Body of pancreas (tissue), 4 donors: ENCODE data around the gene GPR17. TPM values are rescaled to one million over a fixed set of nuclear protein-coding genes. Genes with fewer than 3 reads are reported as not detected.

Experiments
- ATAC-seq: fragments of 150-250 bp; one replicate; pipeline ENCODE4 v1.9.1; 2016
- DNase-seq, 4 donors: peaks; one replicate each; pipeline ENCODE4 v3.0.0-alpha.2; 2019
- H3K27ac ChIP-seq, 4 donors: fragments of 200-600 bp; sonication (generic); 1 replicate in 3 of 4; 2 replicates in 1 of 4; pipeline versions ENCODE4 v1.5.1 to v1.6.1; 2016 to 2019; ENCODE audit warnings: mild to moderate bottlenecking in 1 of 4, mixed read lengths in 1 of 4, moderate library complexity in 1 of 4
- H3K27me3 ChIP-seq, 2 donors: fragments of 200-600 bp; sonication (generic); one replicate each; pipeline ENCODE4 v1.6.0; 2016; ENCODE audit warnings: mild to moderate bottlenecking in 1 of 2
- H3K36me3 ChIP-seq, 2 donors: fragments of 200-600 bp; sonication (generic); replicated peaks in 1 of 2; 2 replicates each; pipeline ENCODE4 v1.5.1; 2016; ENCODE audit warnings: low read depth in 2 of 2; ENCODE audit not compliant: insufficient read depth in 1 of 2
- H3K4me1 ChIP-seq: fragments of 200-600 bp; sonication (generic); one replicate; pipeline ENCODE4 v1.6.0; 2016
- H3K4me3 ChIP-seq, 2 donors: fragments of 200-600 bp; sonication (generic); 1 replicate in 1 of 2; 2 replicates in 1 of 2; pipeline ENCODE4 v1.5.1; 2016 to 2019
- H3K9me3 ChIP-seq, 3 donors: fragments of 200-600 bp; sonication (generic); 1 replicate in 2 of 3; 2 replicates in 1 of 3; pipeline ENCODE4 v1.5.1; 2016
- POLR2A ChIP-seq, 3 donors: fragments of 450-650 bp; IDR thresholded peaks; one replicate each; pipeline ENCODE4 v1.6.1; 2016; ENCODE audit warnings: antibody characterized with exemption in 3 of 3, mild to moderate bottlenecking in 2 of 3
- WGBS, 2 donors: methylation state at CpG; one replicate each; pipeline ENCODE4 v1.1.5; 2017; 5-methylcytosine and 5-hydroxymethylcytosine counted together
- intact Hi-C: fragments of 100-400 bp; cut with DNase I; formaldehyde crosslinking; loops from one replicate; pipeline ENCODE4 v1.15.1; 2023
- total RNA-seq, 2 donors: library from RNA; depleted of rRNA; stranded (reverse); fragments of >200 nt; gene quantifications; one replicate each; pipeline ENCODE4 v1.1.0, GENCODE V29; 2016
- TF ChIP-seq, protein P1 (sequence below), 7 experiments: fragments of 450-650 bp in 4 of 7; fragments of 200-600 bp in 3 of 7; sonication (generic) in 3 of 7; IDR thresholded peaks; one replicate each; pipeline ENCODE4 v1.5.1; 2016 to 2019; ENCODE audit warnings: antibody characterized with exemption in 7 of 7

Gene GPR17
- total RNA-seq, 2 donors from 2014 or later: 0.26 TPM; not detected in 1

GRCh38 chr2:127644066-127645025 lies 1.6 kb upstream of the GPR17 start:
- DNase-seq: no peak
- no peaks in the 10 kb centered on the region for H3K36me3 ChIP-seq
- WGBS, 2 donors: 87 to 90% methylated on average over 12 to 19 of the region's 19 CpGs
- ATAC-seq: no peak
- H3K27ac ChIP-seq: no peak overlapping the region
- TF ChIP-seq POLR2A (IDR thresholded peaks at IDR 0.05): no peak
- TF ChIP-seq, protein P1, sequence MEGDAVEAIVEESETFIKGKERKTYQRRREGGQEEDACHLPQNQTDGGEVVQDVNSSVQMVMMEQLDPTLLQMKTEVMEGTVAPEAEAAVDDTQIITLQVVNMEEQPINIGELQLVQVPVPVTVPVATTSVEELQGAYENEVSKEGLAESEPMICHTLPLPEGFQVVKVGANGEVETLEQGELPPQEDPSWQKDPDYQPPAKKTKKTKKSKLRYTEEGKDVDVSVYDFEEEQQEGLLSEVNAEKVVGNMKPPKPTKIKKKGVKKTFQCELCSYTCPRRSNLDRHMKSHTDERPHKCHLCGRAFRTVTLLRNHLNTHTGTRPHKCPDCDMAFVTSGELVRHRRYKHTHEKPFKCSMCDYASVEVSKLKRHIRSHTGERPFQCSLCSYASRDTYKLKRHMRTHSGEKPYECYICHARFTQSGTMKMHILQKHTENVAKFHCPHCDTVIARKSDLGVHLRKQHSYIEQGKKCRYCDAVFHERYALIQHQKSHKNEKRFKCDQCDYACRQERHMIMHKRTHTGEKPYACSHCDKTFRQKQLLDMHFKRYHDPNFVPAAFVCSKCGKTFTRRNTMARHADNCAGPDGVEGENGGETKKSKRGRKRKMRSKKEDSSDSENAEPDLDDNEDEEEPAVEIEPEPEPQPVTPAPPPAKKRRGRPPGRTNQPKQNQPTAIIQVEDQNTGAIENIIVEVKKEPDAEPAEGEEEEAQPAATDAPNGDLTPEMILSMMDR (IDR thresholded peaks at IDR 0.05): no peak
- intact Hi-C loops: no loop called here
- H3K27me3 ChIP-seq: no peaks in the 10 kb centered on the region
- H3K4me1 ChIP-seq: peaks cover 3% of the 10 kb centered on the region
- H3K9me3 ChIP-seq: no peaks in the 10 kb centered on the region
- H3K4me3 ChIP-seq: no peak overlapping the region

DNA sequence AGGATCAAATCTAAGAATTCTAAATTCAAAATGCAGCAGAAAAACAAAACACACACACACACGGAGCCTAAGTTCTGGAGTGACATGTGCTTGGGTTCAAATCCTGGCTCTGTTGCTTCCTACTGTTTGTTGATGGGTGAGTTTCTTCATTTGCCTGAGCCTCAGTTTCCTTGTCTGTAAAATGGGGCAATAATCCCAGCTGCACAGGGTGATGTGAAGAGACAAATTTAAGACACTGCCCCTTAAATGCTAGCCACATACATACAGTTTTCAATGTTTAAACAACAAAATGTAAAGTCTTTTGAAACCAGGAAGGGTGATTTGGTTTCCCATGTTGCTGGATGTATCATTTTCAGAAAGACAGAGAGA lies 943 bp upstream of the GPR17 start:
- Histone ChIP-seq H3K9me3 (no peaks in the 10 kb centered on the region), H3K36me3 (no peaks in the 10 kb centered on the region), H3K4me3 (no peak overlapping the region), H3K4me1 (peaks cover 8% of the 10 kb centered on the region), H3K27ac (no peak overlapping the region), H3K27me3 (no peaks in the 10 kb centered on the region)
- TF ChIP-seq, protein P1 (IDR thresholded peaks at IDR 0.05): no peak
- TF ChIP-seq POLR2A (IDR thresholded peaks at IDR 0.05): no peak
- DNase-seq: no peak
- WGBS, 2 donors: 54 to 56% methylated on average over 1 of the region's 1 CpG
- no peak for ATAC-seq
- intact Hi-C loops: no loop called here

- intact Hi-C loops: no loop called here
- Histone ChIP-seq H3K4me3 (no peak overlapping the region), H3K36me3 (no peaks in the 10 kb centered on the region), H3K9me3 (no peaks in the 10 kb centered on the region), H3K27ac (no peak overlapping the region), H3K27me3 (no peaks in the 10 kb centered on the region), H3K4me1 (peaks cover 8% of the 10 kb centered on the region)
- TF ChIP-seq, protein P1 (IDR thresholded peaks at IDR 0.05): no peak
- no peak for TF ChIP-seq POLR2A (IDR thresholded peaks at IDR 0.05)
- ATAC-seq (no peak), DNase-seq (no peak)
- WGBS, 2 donors: 68 to 77% methylated on average over 19 to 24 of the region's 24 CpGs
Observed at GRCh38 chr2:127646487-127647241, 711 bp downstream of the GPR17 start.

DNA sequence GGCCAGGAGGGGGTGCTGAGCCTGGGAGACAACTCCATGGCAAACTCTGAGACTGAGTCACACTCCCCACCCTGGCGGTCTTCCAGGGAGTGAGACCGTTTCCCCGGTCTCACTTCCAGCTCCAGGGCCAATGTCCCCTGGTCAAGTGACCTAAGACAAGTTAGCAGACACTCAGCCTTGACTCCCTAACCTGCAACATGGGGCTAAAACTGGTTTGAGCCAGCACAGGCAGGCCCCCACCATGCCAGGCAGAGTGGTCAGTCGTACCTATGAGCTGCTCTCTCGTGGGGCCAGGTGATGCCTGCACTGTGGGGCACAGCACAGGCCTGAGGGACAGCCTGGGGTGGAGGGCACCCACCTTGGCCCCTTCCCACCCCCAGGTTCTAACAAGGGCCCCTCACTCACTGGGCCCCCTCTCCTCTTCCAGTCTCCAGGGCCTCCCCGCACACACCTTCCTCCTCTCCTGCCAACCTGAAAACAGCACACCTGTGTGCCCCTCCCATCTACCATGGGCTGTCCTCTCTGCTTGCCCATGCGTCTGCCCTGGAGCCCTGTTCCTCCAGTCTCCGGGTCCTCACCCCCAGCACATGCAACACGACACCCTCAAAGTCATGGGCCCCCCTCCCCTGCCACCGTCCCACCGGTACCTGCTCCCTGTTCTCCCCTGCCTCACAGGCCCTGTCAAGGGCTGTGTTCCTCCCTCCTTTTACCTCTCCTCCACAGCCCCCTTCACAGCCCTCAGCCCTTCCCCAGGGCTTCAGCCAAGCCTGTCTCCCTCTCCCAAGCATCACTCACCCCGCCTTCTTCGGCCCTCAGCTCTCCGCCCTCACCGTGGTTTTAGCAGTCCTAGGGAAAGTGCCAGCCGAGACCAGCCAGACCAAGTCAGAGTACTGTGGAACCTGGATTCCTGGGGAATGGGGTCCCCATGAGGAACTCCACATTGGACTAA lies 1.6 kb downstream of the GPR17 start:
- H3K4me3 ChIP-seq: no peak overlapping the region
- no peaks in the 10 kb centered on the region for H3K9me3 ChIP-seq
- H3K27ac ChIP-seq: no peak overlapping the region
- H3K27me3 ChIP-seq: no peaks in the 10 kb centered on the region
- intact Hi-C loops: no loop called here
- peaks cover 8% of the 10 kb centered on the region for H3K4me1 ChIP-seq
- no peak for DNase-seq
- no peaks in the 10 kb centered on the region for H3K36me3 ChIP-seq
- no peak for ATAC-seq
- no peak for TF ChIP-seq POLR2A (IDR thresholded peaks at IDR 0.05)
- TF ChIP-seq, protein P1 (IDR thresholded peaks at IDR 0.05): no peak
- WGBS, 2 donors: 66 to 73% methylated on average over 16 of the region's 16 CpGs
